SK-N-SH treated with all-trans-retinoic acid at 6 μM for 48 hours (cell line): ENCODE measurements around the gene TMEM200B.

Experiments
- ATAC-seq: fragments of 200-7000 bp; cut with Tn5 transposase; 3 replicates; pipeline ENCODE4 v1.9.1; 2020; ENCODE audit warnings: mild to moderate bottlenecking, moderate library complexity
- ARNTL ChIP-seq: fragments of 450-650 bp; formaldehyde crosslinking; IDR thresholded peaks from 2 replicates; pipeline ENCODE4 v1.5.0; 2020; ENCODE audit warnings: low read depth, mild to moderate bottlenecking, moderate library complexity, borderline replicate concordance
- BACH2 ChIP-seq: fragments of 250-450 bp; sonication (Bioruptor Pico); IDR thresholded peaks from 2 replicates; pipeline ENCODE4 v1.9.0; 2021; ENCODE audit warnings: mild to moderate bottlenecking, borderline replicate concordance
- CREB5 ChIP-seq: fragments of 250-450 bp; sonication (Bioruptor Pico); IDR thresholded peaks from 2 replicates; pipeline ENCODE4 v1.5.1; 2020; ENCODE audit warnings: low read depth, mild to moderate bottlenecking, moderate library complexity
- CSDC2 ChIP-seq: fragments of 250-450 bp; sonication (Bioruptor Pico); IDR thresholded peaks from 2 replicates; pipeline ENCODE4 v1.5.0; 2020; ENCODE audit warnings: mild to moderate bottlenecking, moderate library complexity
- CSRNP3 ChIP-seq: fragments of 250-450 bp; sonication (Bioruptor Pico); IDR thresholded peaks from 2 replicates; pipeline ENCODE4 v1.5.1; 2021; ENCODE audit warnings: mild to moderate bottlenecking, moderate library complexity
- ESRRG ChIP-seq: fragments of 250-450 bp; sonication (Bioruptor Pico); IDR thresholded peaks from 2 replicates; pipeline ENCODE4 v1.6.1; 2021; ENCODE audit warnings: mild to moderate bottlenecking
- GLIS3 ChIP-seq: fragments of 250-450 bp; sonication (Bioruptor Pico); IDR thresholded peaks from 2 replicates; pipeline ENCODE4 v1.5.0; 2020; ENCODE audit warnings: mild to moderate bottlenecking, moderate library complexity
- ISL1 ChIP-seq: fragments of 250-450 bp; sonication (Bioruptor Pico); IDR thresholded peaks from 2 replicates; pipeline ENCODE4 v2.1.2; 2022; ENCODE audit warnings: mild to moderate bottlenecking, moderate library complexity
- OSR1 ChIP-seq: fragments of 250-450 bp; sonication (Bioruptor Pico); IDR thresholded peaks from 2 replicates; pipeline ENCODE4 v1.8.0; 2022; ENCODE audit warnings: moderate library complexity, mild to moderate bottlenecking, inconsistent platforms
- PATZ1 ChIP-seq: fragments of 250-450 bp; sonication (Bioruptor Pico); IDR thresholded peaks from 2 replicates; pipeline ENCODE4 v1.8.0; 2020; ENCODE audit warnings: mild to moderate bottlenecking, moderate library complexity, borderline replicate concordance
- PPARA ChIP-seq: fragments of 250-450 bp; sonication (Bioruptor Pico); IDR thresholded peaks from 2 replicates; pipeline ENCODE4 v1.5.0; 2020; ENCODE audit warnings: mild to moderate bottlenecking, borderline replicate concordance
- RARB ChIP-seq: fragments of 250-450 bp; sonication (Bioruptor Pico); IDR thresholded peaks from 2 replicates; pipeline ENCODE4 v1.8.0; 2021; ENCODE audit warnings: mild to moderate bottlenecking, moderate library complexity
- SNAI2 ChIP-seq: fragments of 250-450 bp; sonication (Bioruptor Pico); IDR thresholded peaks from 2 replicates; pipeline ENCODE4 v1.5.0; 2020; ENCODE audit warnings: mild to moderate bottlenecking, moderate library complexity
- TOX ChIP-seq: fragments of 250-450 bp; sonication (Bioruptor Pico); IDR thresholded peaks from 2 replicates; pipeline ENCODE4 v1.8.0; 2021; ENCODE audit warnings: mild to moderate bottlenecking, moderate library complexity, borderline replicate concordance
- ZC3H10 ChIP-seq: fragments of 250-450 bp; sonication (Bioruptor Pico); IDR thresholded peaks from 2 replicates; pipeline ENCODE4 v1.5.1; 2021; ENCODE audit warnings: mild to moderate bottlenecking, moderate library complexity
- ZFP3 ChIP-seq: fragments of 250-450 bp; sonication (Bioruptor Pico); IDR thresholded peaks from 2 replicates; pipeline ENCODE4 v1.5.0; 2020; ENCODE audit warnings: mild to moderate bottlenecking, moderate library complexity
- ZFP30 ChIP-seq: fragments of 450-650 bp; formaldehyde crosslinking; IDR thresholded peaks from 2 replicates; pipeline ENCODE4 v1.5.0; 2022; ENCODE audit warnings: mild to moderate bottlenecking, moderate library complexity
- ZNF565 ChIP-seq: fragments of 450-650 bp; formaldehyde crosslinking; conservative IDR thresholded peaks from 2 replicates; pipeline ENCODE4 v1.5.0; 2020; ENCODE audit warnings: low read depth, mild to moderate bottlenecking, moderate library complexity
- ZNF70 ChIP-seq: fragments of 450-650 bp; formaldehyde crosslinking; IDR thresholded peaks from 2 replicates; pipeline ENCODE4 v1.5.0; 2020; ENCODE audit warnings: mild to moderate bottlenecking, moderate library complexity
- ZNF8 ChIP-seq: fragments of 450-650 bp; formaldehyde crosslinking; IDR thresholded peaks from 2 replicates; pipeline ENCODE4 v1.5.0; 2020; ENCODE audit warnings: mild to moderate bottlenecking, moderate library complexity
- TF ChIP-seq, protein P1 (sequence below): fragments of 250-450 bp; sonication (Bioruptor Pico); IDR thresholded peaks from 2 replicates; pipeline ENCODE4 v1.5.0; 2020; ENCODE audit warnings: mild to moderate bottlenecking, moderate library complexity
- TF ChIP-seq, protein P2 (sequence below): fragments of 250-450 bp; sonication (Bioruptor Pico); IDR thresholded peaks from 2 replicates; pipeline ENCODE4 v1.8.0; 2021; ENCODE audit warnings: low read depth, mild to moderate bottlenecking, moderate library complexity, borderline replicate concordance

The TMEM200B gene

DNA sequence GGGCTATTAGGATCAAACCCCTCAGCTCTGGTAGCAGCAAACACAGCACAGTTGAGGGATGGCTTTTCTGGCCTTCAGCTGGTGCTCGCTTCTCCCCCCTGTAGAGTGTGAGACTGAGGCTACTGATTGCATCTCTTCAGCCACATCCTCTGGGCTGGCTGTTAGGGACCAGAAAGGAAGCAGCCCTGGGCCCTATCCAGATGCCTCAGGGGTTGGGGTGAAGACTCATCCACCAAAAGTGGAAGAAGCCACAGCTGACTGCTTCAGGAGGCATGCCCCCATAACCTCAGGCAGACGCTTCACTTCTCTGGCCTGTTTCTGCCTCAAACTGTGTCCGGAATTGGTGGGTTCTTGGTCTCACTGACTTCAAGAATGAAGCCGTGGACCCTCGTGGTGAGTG, 6.2 kb upstream of the TMEM200B start:
- TF ChIP-seq SNAI2 (CRISPR knock-in tag): no peak
- no peak for TF ChIP-seq ZNF565 (CRISPR knock-in tag)
- no peak for TF ChIP-seq PATZ1 (CRISPR knock-in tag)
- no peak for TF ChIP-seq BACH2 (CRISPR knock-in tag)
- TF ChIP-seq ZFP30 (CRISPR knock-in tag): no peak
- TF ChIP-seq GLIS3: no peak
- TF ChIP-seq ZC3H10 (CRISPR knock-in tag): no peak
- TF ChIP-seq RARB (CRISPR knock-in tag): no peak
- no peak for TF ChIP-seq CSDC2 (CRISPR knock-in tag)
- no peak for TF ChIP-seq TOX (CRISPR knock-in tag)
- TF ChIP-seq CREB5 (CRISPR knock-in tag): no peak
- no peak for TF ChIP-seq ZFP3 (CRISPR knock-in tag)
- TF ChIP-seq ISL1: no peak
- no peak for TF ChIP-seq ZNF8 (CRISPR knock-in tag)
- TF ChIP-seq, protein P1, sequence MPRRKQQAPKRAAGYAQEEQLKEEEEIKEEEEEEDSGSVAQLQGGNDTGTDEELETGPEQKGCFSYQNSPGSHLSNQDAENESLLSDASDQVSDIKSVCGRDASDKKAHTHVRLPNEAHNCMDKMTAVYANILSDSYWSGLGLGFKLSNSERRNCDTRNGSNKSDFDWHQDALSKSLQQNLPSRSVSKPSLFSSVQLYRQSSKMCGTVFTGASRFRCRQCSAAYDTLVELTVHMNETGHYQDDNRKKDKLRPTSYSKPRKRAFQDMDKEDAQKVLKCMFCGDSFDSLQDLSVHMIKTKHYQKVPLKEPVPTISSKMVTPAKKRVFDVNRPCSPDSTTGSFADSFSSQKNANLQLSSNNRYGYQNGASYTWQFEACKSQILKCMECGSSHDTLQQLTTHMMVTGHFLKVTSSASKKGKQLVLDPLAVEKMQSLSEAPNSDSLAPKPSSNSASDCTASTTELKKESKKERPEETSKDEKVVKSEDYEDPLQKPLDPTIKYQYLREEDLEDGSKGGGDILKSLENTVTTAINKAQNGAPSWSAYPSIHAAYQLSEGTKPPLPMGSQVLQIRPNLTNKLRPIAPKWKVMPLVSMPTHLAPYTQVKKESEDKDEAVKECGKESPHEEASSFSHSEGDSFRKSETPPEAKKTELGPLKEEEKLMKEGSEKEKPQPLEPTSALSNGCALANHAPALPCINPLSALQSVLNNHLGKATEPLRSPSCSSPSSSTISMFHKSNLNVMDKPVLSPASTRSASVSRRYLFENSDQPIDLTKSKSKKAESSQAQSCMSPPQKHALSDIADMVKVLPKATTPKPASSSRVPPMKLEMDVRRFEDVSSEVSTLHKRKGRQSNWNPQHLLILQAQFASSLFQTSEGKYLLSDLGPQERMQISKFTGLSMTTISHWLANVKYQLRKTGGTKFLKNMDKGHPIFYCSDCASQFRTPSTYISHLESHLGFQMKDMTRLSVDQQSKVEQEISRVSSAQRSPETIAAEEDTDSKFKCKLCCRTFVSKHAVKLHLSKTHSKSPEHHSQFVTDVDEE (CRISPR knock-in tag): no peak
- TF ChIP-seq ESRRG (CRISPR knock-in tag): no peak
- TF ChIP-seq ZNF70 (CRISPR knock-in tag): no peak
- TF ChIP-seq, all 23 proteins: peak for 0
- ATAC-seq: no peak

DNA sequence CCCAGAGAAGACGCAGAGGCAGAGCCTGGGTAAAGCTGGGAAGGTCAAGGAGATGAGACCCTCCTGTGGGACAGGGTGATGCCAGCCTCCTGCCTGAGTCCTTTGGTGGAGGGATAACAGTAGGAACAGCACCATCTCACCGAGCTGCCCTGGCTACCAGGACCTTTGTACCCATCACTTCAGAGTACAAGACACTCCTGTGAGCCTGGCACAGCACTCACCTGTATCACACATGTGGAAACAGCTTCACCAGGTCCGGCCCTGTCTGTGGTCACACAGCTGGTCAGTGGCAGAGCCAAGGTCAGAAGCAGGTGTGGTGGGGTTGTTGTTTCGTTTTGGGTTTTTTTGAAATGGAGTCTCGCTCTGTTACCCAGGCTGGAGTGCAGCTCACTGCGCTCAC, 5.0 kb upstream of the TMEM200B start:
- ATAC-seq: no peak
- TF ChIP-seq ZNF8 (CRISPR knock-in tag) (no peak), ISL1 (no peak), CSDC2 (CRISPR knock-in tag) (no peak), ZNF70 (CRISPR knock-in tag) (no peak), OSR1 (no peak), ZC3H10 (CRISPR knock-in tag) (no peak), ZFP30 (CRISPR knock-in tag) (no peak), SNAI2 (CRISPR knock-in tag) (no peak), ESRRG (CRISPR knock-in tag) (no peak), TOX (CRISPR knock-in tag) (no peak)
- TF ChIP-seq, protein P2, sequence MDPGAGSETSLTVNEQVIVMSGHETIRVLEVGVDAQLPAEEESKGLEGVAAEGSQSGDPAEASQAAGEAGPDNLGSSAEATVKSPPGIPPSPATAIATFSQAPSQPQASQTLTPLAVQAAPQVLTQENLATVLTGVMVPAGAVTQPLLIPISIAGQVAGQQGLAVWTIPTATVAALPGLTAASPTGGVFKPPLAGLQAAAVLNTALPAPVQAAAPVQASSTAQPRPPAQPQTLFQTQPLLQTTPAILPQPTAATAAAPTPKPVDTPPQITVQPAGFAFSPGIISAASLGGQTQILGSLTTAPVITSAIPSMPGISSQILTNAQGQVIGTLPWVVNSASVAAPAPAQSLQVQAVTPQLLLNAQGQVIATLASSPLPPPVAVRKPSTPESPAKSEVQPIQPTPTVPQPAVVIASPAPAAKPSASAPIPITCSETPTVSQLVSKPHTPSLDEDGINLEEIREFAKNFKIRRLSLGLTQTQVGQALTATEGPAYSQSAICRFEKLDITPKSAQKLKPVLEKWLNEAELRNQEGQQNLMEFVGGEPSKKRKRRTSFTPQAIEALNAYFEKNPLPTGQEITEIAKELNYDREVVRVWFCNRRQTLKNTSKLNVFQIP (CRISPR knock-in tag): no peak

DNA sequence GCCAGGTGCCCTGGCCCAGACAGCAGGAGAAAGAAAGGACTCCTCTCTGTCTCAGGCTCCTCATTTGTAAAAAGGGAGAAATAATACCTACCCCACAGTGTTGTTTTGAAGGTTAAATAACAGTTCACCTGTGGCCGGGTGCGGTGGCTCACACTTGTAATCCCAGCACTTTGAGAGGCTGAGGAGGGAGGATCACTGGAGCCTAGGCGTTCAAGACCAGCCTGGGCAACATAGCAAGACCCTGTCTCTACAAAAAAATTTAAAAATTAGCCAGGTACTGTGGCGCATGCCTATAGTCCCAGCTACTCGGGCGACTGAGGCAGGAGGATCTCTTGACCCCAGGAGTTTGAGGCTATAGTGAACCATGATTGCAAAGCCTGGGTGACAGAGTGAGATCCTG, 2.5 kb upstream of the TMEM200B start:
- no peak for ATAC-seq
- TF ChIP-seq CSRNP3 (CRISPR knock-in tag) (no peak), ISL1 (no peak), CSDC2 (CRISPR knock-in tag) (no peak), OSR1 (no peak), ZNF70 (CRISPR knock-in tag) (no peak), PPARA (CRISPR knock-in tag) (no peak), GLIS3 (no peak), ZNF8 (CRISPR knock-in tag) (no peak), ARNTL (CRISPR knock-in tag) (no peak), CREB5 (CRISPR knock-in tag) (no peak), ZFP3 (CRISPR knock-in tag) (no peak)
- TF ChIP-seq, protein P1 (CRISPR knock-in tag): no peak
- TF ChIP-seq, all 23 proteins: peak for 0
